Nephron (organoid): Measurements from ENCODE around the gene KRT75.

Source experiments
- H3K27ac Mint-ChIP-seq, 3 experiments: 2 replicates each; pipeline ENCODE4 v1.8.0; 2020; ENCODE audit warnings: mixed read lengths in 3 of 3, mild to moderate bottlenecking in 2 of 3, moderate library complexity in 1 of 3
- H3K27me3 Mint-ChIP-seq: 2 replicates; pipeline ENCODE4 v1.8.0; 2021; ENCODE audit warnings: low read depth, mild to moderate bottlenecking, moderate library complexity, mixed read lengths
- H3K36me3 Mint-ChIP-seq: 2 replicates; pipeline ENCODE4 v1.8.0; 2020; ENCODE audit warnings: low read depth, mixed read lengths
- H3K4me1 Mint-ChIP-seq: 2 replicates; pipeline ENCODE4 v1.8.0; 2020; ENCODE audit warnings: mixed read lengths
- H3K4me3 Mint-ChIP-seq, 3 experiments: 2 replicates each; pipeline ENCODE4 v1.8.0; 2020; ENCODE audit warnings: mild to moderate bottlenecking in 3 of 3, mixed read lengths in 3 of 3, moderate library complexity in 2 of 3
- H3K9me3 Mint-ChIP-seq: 2 replicates; pipeline ENCODE4 v1.8.0; 2020; ENCODE audit warnings: mixed read lengths
- CTCF ChIP-seq, 3 experiments: fragments of 200-600 bp; sonication (generic); IDR thresholded peaks; one replicate each; pipeline ENCODE4 v1.5.0; 2021; ENCODE audit warnings: antibody characterized with exemption in 3 of 3; ENCODE audit not compliant: unreplicated experiment in 3 of 3

The KRT75 gene

GRCh38 chr12:52434081-52434733 lies at the start of gene KRT75:
KRT75 (minus strand) TSS chr12:52434371; CDS start chr12:52434304, 67 bp downstream.
- H3K4me1 Mint-ChIP-seq, result no peaks in the 10 kb centered on the region
- no peaks in the 10 kb centered on the region for H3K9me3 Mint-ChIP-seq
- TF ChIP-seq CTCF (IDR thresholded peaks at IDR 0.05; ENCODE audit: unreplicated experiment in 3 of 3), result no peak
- H3K27ac Mint-ChIP-seq, result no peak within 1 kb of the TSS
- no peak within 1 kb of the TSS for H3K4me3 Mint-ChIP-seq
- H3K36me3 Mint-ChIP-seq, result no peaks in the 10 kb centered on the region
- peaks cover 48% of the 10 kb centered on the region for H3K27me3 Mint-ChIP-seq

- peaks cover 6% of the 10 kb centered on the region for H3K27me3 Mint-ChIP-seq
- H3K36me3 Mint-ChIP-seq, result no peaks in the 10 kb centered on the region
- no peak overlapping the region for H3K27ac Mint-ChIP-seq
- TF ChIP-seq CTCF (IDR thresholded peaks at IDR 0.05; ENCODE audit: unreplicated experiment in 3 of 3), result no peak
- H3K4me3 Mint-ChIP-seq, result no peak overlapping the region
- no peaks in the 10 kb centered on the region for H3K4me1 Mint-ChIP-seq
- H3K9me3 Mint-ChIP-seq, result peaks cover 3% of the 10 kb centered on the region
Observed at GRCh38 chr12:52480073-52480472, 45.9 kb upstream of the KRT75 start.

GRCh38 chr12:52477651-52478050 lies 43.5 kb upstream of the KRT75 start:
- Mint-ChIP-seq H3K27ac (no peak overlapping the region), H3K27me3 (peaks cover 8% of the 10 kb centered on the region), H3K4me1 (no peaks in the 10 kb centered on the region), H3K4me3 (no peak overlapping the region), H3K9me3 (no peaks in the 10 kb centered on the region), H3K36me3 (no peaks in the 10 kb centered on the region)
- TF ChIP-seq CTCF (IDR thresholded peaks at IDR 0.05; ENCODE audit: unreplicated experiment in 3 of 3), result no peak

- H3K4me1 Mint-ChIP-seq, result no peaks in the 10 kb centered on the region
- no peaks in the 10 kb centered on the region for H3K36me3 Mint-ChIP-seq
- TF ChIP-seq CTCF (IDR thresholded peaks at IDR 0.05; ENCODE audit: unreplicated experiment in 3 of 3), result no peak
Observed at GRCh38 chr12:52474212-52474611, 40.0 kb upstream of the KRT75 start.

GRCh38 chr12:52473768-52474167 lies 39.6 kb upstream of the KRT75 start, which contains the start of gene KRT6C:
KRT6C (minus strand) TSS chr12:52473805; CDS start chr12:52473737, 68 bp downstream.
- H3K4me1 Mint-ChIP-seq, result no peaks in the 10 kb centered on the region
- no peak within 1 kb of the TSS for H3K4me3 Mint-ChIP-seq
- TF ChIP-seq CTCF (IDR thresholded peaks at IDR 0.05; ENCODE audit: unreplicated experiment in 3 of 3), result no peak
- no peaks in the 10 kb centered on the region for H3K36me3 Mint-ChIP-seq
- no peak within 1 kb of the TSS for H3K27ac Mint-ChIP-seq
- H3K9me3 Mint-ChIP-seq, result no peaks in the 10 kb centered on the region
- H3K27me3 Mint-ChIP-seq, result peaks cover 14% of the 10 kb centered on the region

More at GRCh38 chr12:52474212-52474611, 40.0 kb upstream of the KRT75 start:
- Mint-ChIP-seq H3K4me3 (no peak overlapping the region), H3K27me3 (peaks cover 14% of the 10 kb centered on the region), H3K27ac (no peak overlapping the region), H3K9me3 (no peaks in the 10 kb centered on the region)

GRCh38 chr12:52469853-52470252 lies 35.7 kb upstream of the KRT75 start:
- Mint-ChIP-seq H3K36me3 (no peaks in the 10 kb centered on the region), H3K9me3 (no peaks in the 10 kb centered on the region), H3K27ac (no peak overlapping the region), H3K27me3 (peaks cover 14% of the 10 kb centered on the region), H3K4me1 (no peaks in the 10 kb centered on the region), H3K4me3 (no peak overlapping the region)
- no peak for TF ChIP-seq CTCF (IDR thresholded peaks at IDR 0.05; ENCODE audit: unreplicated experiment in 3 of 3)
